NCI-H2171 (cell line): Measurements from ENCODE around the gene ZCCHC18.

Experiments
- DNase-seq: peaks from one replicate; lab custom pipeline; 2025; lab: John Stamatoyannopoulos, UW

The ZCCHC18 gene

DNA sequence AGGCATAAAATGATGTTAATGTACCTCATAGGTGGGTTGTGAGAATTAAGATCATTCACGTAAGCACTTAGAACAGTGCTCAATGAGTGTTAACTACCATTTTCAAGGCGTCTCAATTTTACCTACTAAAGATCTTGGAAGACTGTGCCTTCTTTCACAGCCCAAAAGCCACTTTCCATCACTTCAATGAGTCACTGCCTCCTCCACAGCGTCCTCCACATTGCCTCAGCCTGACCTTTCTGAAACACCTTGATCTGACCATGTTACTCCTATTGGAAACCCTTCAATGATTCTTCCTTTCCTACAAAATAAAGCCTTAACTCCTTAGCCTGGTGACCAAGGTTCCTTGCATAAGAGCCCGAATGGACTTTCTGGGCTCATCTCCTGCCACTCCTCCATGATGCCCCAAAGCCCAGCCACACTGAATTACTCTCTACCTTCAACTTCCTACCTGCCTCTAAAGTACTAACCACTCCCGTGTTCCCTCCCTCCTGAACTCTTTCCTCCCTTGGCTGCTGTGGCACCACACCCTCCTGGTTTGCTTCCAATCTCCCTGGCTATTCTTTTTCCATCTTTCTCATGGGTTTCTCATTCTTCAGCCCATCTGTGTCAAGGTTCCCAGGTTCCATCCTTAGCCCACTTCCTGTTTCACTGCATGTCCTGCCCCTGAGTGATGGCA lies 22.4 kb downstream of the ZCCHC18 start:
- DNase-seq: no peak

DNA sequence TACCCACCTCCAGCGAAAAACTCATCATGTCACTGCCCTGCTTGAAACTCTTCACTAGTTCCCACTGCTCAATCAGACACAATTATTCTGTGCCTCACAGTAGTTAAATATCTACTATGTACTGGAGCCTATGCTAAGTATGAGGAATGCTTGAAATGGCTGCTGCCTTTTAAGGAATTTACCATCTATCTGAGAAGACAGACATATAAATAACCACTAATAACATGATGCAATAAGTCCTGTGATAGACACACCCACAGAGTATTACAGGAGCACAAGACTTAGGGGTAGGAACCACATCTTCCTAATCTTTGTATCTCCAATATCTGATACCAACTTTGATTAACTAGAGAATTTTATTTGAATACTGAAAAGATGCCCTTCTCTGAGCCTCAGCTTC lies 23.4 kb downstream of the ZCCHC18 start:
- no peak for DNase-seq

DNA sequence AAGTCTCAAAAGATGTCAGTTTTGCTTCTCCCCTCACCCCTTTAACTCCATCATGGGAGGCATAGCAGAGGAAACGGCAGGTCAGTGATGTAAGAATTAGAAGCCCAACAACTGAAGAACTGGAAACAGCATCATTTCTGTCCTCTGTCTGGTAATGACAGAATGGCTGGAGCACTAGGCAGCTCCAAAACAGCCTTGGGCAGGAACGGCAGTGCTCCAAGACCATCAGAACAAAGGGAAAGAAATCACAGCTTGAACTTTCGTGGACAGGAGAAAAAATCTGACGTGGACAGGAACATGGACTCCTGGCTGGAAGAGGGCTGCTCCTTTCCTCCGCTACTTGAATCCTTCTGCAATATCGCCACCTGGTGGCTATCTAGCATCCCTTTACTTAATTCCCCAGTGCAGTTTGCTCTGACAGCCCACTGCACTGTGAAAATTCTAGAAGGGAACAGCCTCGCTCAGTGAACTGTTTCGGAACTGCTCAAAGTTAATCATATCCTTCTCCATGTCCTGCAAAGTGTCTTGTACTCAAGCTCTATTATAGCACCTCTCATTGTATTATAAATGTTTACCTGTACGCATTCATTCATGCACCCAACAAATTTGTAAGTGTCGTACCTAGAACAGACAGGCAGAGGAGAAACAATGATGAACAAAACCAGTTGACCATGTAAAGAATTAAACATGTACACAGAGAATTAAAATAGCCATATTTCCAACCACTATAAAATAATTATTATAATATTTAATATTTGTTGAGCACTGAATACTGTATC lies 24.1 kb downstream of the ZCCHC18 start:
- peak; percentile 64 for DNase-seq

DNA sequence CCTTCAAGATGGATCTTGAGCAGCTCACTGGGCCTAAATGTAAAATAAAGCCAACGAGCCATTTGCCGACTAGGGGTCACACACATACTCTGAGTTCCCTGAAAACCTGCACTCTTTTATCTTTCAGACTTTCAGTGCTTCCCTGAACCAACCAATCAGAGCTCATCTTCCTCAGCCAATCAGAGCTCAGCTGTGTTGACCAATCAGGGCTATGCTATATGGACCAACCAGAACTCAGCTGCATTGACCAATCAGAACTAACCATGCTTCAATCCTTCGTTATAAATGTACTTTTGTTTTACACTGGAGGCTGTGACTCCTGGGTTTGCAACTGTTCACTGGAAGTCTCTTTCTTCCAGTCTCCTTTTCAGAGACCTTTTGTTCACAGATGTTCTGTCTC lies 25.2 kb downstream of the ZCCHC18 start:
- DNase-seq: no peak

DNA sequence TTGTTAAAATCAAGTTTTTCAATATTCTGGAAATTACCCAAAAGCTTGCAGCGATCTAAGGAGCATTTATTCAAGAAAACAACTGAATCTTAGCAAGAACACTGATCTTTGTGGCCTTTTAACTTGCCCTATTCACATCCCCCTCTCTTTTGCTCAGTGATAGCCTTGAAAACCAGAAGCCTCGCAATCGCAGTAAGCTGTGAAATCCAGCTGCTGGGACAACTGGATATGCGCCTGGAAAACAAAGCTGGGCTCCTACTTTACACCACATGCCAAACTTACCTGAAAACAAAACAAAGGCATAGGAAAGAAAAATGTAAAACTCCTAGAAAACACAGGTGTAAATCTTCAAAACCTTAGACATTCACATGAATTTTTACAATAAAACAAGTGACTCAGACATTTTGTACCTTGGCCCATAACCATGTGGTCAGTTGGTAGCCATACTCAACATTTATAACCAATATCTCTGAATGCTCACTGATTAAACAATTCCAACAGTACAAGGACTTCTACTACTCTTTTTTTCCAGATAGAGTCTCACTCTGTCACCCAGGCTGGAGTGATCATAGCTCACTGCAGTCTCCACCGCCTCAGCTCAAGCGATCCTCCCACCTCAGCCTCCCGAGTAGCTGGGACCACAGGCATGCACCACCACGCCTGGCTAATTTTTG lies 28.9 kb downstream of the ZCCHC18 start:
- no peak for DNase-seq

DNA sequence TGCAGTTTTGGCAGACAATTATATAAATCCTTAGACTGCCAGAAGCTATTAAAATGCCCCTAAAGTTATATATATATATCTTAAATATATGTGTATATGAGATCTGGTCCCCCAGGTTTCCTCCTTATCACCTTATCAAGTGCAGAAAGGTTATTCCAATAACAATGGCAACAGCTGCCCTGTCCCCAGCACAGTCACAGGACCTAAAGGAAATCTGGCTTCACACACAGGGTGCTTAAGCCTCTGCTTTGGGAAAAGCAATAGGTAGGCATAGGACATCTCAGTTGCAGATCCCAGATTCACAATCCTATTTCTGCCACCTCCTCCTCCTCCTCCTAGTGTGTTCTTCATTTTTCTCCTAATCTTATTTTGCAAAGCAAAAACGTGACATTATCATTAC lies 38.7 kb downstream of the ZCCHC18 start:
- DNase-seq: no peak

DNA sequence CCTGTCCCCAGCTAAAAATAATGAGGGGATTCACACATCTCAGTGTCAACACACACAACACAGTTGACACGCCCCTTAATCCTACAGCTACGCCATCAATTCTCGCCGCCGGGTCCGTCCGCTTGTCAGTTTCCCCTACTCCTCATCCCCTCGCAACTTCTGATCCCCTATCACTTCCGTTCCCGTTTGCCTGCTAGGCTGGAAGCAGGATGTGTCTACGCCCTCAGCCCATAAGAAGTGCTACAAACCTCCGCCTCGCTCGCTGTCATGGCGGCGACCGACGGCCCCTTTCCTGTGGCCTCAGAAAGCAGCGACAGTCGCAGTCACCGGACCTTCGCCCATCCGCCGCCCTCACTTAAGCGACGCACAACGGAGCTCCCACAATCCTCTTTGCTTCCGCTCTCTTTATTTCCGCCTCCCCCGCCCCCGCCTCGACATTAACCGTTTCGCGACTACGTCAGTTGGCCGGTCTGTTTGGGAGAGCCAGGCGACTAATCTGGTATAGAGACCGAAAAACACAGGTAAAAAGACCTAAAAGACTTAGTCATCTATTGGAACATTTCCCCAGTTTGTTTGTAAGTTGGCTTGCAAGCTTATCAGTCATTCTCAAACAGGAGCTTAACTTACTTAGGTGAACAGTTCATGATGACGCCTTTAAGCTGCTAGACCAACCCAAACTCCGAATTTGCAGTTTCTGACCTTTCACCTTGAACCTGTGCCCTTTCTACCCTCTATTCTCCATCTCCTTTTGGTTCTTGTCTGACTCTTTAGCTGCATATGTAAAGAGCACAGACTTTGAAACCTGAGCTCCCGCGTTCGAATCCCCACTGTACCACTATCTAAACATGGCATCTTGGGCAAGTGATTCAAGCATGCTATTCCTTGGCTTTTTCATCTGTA lies 44.6 kb downstream of the ZCCHC18 start, which contains the start of gene SLC25A53:
SLC25A53 (minus strand) TSS at position 380 of the 900 bp plus-strand sequence. CDS start 51,752 bp downstream, outside the sequence.
- peak; percentile 83 for DNase-seq
